ENCODE results near the gene PHTF2.
"Not testable (repeated sequence)": the region's sequence is repeated elsewhere in the genome, so short reads cannot be mapped to it uniquely, and the experiment has no call there.

Gene PHTF2

DNA sequence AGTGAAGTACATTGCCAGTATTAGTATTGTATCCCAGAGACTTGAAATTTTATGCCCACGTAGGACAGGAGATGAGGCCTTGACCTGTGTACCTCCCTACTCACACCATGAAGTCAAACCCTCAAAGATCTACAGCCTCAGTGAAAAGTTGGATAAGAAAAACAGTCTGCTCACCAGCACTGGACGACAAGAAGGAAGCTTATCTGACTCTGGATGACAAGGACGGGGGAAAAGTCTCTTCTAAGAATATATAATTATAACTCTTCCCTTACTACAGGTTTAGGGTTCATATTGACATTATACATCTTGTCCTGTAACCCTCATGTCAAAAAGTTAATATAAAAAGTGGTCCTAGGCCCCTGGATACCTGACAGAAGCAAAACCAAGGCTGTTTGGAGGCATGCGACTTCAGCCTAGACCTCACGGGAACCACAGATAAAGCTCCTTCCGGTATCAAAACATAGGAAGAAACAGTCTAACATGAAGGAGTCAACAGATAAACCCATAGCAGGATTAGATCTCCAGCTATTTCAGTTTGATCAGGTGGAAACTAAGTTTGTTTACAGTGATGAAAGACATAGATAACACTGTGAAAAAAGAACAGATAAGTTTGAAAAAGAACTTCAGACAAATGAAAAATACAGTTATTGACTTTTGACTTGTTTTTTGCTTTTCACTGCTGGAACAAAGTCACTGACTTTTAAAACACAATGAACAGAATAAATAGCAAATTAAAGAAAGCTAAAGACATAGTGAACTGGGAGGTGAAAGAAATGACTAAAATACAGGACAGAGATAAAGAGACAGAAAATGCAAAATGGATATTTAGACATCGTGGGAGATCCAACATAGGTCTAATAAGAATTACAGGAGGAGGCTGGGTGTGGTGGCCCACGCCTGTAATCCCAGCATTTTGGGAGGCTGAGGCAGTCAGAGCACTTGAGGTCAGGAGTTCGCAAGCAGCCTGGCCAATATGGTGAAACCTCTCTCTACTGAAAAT, 145.9 kb downstream of the PHTF2 start:
- DNase-seq, result no peak

DNA sequence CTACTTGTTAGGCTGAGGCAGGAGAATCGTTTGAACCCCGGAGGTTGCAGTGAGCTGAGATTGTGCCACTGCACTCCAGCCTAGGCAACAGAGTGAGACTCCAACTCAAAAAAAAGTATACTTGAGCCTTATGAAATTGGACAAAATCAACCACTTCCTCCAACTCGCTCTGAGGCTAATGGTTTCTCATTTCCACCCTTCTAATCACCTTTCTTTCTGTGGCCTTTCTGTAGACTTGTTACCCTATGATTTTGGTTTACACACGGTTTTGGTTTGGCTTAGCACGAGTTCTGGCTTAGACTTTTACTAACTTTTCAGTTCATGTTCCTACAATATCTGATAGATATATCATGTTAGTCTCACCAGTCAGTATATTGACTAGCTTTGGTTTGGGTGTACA, 152.0 kb downstream of the PHTF2 start:
- DNase-seq, result no peak

DNA sequence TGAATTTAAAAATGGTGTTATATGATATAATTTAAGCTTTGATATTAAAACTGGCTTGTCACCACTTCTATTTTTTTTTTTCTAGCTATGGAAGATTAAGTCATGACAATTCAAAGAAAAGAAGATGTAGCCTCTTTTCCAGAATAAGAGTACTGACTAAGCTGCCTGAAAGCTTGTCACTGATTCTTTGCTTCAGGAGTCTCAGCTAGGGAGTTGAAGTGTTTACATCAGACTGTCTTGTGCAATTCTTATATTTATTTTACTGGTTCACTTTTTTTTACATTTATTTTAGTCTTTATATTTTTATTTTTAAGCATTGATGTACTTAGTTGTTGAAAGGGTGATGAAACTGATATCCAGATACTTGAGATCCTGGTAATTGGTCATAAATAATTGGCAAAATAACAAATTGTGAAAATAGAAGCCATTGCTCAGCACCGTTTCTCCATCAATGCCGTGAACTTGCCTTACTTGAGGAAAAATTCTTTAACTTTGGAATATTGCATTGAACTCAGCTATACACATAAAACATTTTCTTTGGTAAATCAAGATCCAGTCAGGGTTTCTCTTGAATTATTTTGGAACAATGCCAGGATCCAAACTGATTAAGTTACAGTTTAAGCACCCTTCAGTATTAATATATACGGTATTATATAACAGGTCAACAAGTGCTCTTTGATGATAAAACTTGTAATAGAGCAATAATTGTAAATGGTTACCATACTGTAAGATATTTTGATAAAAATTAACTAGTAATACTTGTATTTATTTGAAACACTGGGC, 156.4 kb downstream of the PHTF2 start:
- DNase-seq, result no peak

DNA sequence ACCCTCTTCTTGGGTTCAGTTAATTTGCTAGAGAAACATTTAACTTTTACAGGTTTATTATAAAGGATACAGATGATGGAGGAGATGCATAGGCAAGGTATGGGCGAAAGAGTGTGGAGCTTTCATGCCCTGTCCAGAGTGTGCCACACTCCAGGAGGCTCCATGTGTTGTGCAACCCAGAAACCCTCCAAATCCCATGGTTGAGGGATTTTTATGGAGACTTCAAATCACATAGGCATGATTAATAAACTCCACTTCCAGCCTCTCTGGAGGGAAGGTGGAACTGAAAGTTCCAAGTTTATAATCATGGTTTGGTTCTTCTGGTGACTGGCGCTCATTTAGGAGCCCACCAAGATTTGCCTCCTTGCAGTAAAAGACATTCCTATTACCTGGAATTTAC, 159.9 kb downstream of the PHTF2 start:
- no peak for DNase-seq

DNA sequence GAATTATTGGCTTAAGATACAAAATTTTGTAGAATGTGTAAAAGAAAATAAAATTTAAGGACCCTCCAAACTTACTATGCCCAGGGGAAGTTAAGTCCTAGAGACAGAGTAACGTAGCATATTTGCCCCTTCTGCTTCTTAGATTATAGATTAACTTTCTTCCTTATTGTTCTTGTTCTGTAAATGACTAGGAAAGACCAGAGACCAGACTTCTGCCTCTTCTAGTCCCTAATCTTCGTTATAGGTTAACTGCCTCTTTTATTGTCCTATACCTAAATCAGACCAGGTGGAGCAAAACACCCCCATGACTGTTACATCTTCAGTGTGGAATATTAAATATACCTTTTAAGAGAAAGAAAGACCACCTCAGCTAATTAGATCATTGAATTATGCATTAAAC, 160.5 kb downstream of the PHTF2 start:
- no peak for DNase-seq

DNA sequence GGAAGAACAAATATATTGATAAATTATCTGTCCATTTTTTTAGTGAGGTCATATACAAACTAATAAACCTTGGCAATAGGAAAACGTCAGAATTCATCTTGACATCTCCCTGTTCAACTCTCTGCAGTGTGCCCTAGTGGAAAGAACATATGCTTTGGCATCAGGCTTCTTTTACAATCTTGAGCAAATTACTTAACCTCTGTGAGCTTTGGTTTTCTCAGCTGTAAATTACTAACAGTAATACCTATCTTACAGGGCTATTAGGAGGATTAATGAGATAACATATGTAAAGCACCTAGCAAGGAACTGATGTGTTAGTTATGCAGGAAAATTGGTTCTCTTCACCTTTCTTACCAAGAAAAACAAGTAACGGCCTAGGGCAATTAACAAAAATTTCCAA, 161.8 kb downstream of the PHTF2 start:
- no peak for DNase-seq

DNA sequence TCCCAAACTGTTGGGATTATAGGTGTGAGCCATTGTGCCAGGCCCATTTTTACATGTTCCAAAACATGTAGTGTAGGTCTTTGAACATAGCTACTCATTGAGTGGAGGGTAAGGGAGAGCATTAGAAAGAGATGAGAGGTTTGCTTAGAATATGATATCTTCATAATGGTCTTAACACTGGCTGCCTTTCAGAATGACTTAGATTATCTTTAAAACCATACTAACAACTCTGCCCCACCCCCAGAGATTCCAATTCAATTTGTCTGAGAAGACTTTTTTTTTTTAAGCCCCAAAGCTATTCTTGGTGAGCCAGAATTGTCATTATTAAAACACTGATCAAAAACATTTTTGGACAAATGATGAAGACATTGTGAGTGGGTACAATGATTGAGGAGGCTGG, 168.9 kb downstream of the PHTF2 start:
- DNase-seq, result no peak

DNA sequence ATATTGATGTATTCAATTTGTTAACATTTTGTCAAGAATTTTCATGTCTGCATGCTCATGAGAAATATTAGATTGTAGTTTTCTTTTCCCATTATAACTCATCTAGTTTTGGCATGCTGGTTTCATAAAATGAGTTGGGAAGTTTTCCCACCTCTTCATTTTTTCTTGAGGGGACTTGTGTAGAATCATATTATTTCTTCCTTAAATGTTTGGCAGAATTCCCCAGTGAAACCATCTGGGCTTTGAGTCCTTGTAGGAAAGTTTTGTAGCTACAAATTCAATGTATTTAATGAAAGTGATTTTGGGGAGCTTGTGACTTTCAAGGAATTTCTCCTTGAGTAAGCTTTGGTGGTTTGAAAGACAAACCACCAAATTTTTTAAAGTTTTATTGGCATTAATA, 173.2 kb downstream of the PHTF2 start:
- DNase-seq, result no peak

DNA sequence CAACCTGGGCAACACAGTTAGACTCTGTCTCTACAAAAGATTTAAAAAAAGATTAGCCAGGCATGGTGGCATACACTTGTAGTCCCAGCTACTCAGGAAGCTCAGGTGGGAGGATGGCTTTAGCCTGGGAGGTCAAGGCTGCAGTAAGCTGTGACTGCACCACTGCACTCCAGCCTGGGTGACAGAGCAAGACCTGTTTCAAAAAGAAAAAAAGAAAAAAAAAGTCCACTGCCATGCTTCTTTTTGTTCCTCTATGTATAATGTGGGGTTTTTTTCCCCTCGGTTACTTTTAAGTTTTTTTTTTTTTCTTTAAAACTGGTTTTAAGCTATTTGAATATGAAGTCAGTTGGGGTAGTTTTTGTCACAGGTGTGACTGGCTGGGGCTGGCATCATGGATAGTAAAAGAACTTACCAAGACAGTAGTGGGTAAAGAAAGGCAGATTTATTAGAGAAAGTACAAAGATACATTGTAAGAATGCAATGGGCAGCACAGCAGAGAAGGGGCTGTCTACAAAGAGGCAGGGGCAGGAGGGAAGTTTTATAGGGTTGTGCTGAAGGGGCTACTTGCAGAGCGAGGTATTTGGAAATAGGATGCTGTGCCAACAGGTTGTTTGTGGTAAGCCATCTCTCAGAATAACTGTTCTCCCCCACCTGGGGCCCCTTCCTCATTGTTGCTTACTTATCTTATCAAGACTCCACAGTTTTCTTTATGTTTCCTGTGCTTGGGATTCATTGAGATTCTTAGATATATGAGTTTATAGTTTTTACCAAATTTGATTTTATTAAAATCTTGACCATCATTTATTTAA, 177.3 kb downstream of the PHTF2 start:
- no peak for DNase-seq

DNA sequence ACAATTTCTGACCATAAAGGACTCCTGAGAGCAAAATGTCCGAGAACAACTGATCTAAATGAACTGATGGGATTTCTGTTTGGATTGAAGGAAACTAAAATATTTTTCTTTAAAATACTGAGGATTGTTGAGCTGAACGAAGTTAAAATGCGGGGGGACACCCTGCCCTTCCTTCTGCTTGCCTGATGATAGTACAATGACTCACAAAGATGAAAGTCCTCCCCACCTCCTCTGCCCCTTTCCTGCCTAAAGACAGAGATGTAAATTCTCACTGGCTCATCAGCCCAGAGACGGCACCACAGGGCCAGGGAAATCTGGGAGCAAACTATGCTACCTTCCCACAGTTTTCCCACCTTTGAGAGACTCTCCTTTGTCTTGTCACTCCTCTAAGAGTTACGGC, 180.6 kb downstream of the PHTF2 start:
- DNase-seq, result no peak

DNA sequence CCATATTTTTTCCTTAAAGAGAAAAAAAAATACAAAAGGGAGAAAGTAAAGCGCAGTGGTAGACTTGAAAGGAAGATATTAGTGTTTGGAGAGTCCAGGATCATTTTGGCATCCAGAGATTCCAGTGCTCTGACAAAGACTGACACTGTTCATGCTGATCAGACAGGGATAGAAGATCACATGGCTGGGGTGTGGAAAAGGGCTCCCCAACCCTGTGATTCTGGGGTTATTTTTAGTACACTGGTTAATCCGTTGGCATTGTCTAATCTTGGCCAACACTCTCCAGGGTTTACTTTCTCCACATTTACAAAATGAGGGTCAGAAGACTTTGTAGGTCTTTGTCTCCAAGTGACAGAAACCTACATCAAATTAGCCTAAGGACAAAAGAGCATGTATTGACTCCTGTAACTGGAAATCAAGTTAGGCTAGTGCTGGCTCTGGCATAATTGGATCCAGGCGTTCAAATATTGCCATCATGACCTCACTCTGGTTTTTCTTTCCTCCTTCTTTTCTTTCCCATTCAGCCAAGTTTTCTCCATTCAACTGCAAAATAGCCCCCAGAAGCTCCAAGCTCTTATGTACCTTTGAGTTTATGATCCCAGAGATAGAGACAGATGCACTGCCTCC, 181.6 kb downstream of the PHTF2 start:
- DNase-seq, result no peak

DNA sequence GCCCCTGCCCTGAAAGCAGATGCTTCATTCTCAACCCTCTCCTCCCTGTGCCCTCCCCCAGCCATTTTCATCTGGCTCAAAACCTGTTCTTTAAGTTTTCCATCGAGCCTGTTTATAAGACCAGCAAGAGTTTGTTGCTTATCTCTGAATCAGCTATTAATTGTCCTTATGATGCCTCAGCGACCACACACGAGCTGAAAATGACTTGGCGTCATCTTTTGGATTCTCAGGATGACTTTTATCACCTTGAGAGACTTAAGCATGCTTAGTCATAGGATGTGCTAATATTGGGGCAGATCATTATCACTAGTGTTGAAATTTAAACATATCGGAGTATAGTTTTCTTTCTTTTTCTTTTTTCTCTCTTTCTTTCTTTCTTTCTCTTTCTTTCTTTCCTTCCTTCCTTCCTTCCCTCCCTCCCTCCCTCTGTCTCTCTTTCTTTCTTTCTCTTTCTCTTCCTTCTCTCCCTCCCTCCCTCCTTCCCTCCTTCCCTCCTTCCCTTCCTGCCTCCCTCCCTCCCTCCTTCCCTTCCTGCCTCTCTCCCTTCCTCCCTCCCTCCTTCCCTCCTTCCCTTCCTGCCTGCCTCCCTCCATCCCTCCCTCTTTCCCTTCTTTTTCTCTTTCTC, 184.5 kb downstream of the PHTF2 start:
- no peak for DNase-seq

DNA sequence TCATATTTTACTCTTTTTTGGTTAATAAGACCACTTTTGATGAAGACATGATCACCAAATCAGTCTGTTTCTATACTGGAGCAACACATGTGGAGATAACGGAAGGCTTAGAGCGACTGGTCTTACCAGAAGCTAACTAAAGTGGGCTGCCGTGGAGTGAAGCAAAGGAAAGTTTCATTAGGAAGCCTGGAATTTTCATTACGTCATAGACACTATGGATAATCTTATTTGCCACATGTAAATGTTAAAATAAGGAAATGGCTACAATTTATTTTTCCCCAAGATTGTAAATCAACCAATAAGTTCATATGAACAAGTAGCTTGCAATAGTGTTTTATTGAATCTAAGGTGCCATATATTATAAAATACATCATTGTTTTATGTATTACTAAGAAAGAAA, 185.4 kb downstream of the PHTF2 start:
- DNase-seq, result no peak

DNA sequence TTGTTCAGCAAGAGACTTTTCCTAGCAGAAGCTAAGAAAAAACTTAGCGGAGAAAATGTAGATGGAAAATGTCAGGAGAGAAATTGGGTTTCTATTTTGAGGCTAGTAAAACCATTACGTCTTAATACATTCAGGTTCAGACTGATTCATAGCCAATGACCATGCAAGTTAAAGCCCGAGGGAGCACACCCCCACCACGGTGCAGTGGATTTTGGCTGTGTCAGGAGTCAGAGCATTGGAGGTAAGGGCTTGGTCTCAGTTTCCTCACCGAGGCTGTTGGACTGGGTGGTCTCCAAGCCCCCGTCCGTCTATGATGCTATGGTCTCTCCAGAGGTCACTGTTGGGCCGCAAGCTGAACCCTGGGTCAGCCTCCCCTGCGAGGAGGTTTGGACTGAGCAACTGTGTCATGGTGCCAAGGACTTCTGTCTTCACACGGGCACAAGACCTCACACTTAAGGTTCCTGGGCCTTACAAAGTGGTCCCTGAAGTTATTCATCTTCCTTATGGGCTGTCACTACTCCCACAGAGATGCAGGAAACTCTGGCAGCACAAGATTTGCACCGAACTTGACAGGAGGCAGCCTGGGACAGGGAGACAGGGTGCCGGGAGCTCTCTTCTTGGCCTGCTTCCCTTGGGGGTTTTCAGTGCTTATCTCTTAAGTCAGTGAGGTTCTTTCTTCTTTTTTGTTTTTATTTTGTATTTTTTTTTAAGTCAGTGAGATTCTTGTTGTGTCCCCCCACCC, 186.8 kb downstream of the PHTF2 start:
- DNase-seq, result no peak

DNA sequence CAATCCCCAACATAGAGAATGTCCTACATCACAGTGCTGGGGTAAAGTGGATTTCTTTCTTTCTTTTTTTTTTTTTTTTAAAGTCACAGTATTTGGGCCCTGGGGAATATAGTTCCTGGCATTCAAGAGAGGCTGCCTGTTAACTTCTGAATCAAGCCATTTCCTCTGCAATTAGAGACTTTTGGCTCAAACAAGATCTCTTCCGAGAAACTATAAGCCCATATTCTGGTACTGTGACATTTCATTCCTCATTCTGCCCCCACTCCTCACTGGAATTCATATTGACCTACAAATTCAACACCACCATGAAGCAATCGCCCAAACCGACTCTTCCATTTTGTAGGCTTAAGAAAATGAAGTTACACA, 187.4 kb downstream of the PHTF2 start:
- DNase-seq, result no peak

DNA sequence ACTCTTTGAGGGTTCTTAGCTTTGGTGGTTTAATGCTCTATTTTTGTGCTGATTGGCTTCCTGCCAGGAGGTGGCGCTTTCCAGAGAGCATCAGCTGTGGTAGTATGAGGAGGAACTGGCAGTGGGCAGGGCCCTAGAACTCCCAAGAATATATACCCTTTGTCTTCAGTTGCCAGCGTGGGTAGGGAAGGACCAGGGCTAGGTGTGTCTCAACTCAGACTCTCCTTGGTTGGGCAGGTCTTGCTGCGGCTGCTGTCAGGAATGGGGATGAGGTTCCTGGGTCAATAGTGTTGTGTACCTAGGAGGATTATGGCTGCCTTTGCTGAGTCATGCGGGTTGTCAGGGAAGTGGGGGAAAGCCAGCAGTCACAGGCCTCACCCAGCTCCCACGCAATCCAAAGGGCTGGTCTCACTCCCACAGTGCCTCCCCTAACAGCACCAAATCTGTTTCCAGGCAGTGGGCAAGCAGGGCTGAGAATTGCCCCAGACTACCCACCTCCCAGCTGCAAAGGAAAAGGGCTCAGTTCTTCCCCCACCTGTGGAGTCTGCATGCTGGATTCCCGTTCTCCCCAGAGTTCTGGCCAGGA, 191.5 kb downstream of the PHTF2 start:
- DNase-seq, result peak; percentile 54

DNA sequence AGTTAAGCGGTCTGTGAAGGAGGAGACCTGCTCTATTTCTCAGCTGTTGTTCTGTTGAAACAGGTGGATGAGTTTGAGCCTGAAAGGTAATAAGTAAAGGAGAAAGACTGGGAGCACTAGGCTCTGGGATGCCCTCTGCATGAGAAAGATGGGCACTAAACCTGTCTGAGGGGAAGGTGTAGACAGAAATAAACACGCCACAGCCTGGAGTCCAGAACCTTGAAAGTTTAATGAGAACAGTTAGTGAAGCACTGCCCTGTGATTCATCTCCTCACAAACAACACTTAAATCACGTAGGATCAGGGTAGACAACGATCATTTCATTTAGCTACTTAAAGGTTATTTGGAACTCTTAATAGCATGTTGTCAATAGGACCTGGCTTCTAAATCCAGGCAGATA, 193.1 kb downstream of the PHTF2 start:
- DNase-seq, result no peak

DNA sequence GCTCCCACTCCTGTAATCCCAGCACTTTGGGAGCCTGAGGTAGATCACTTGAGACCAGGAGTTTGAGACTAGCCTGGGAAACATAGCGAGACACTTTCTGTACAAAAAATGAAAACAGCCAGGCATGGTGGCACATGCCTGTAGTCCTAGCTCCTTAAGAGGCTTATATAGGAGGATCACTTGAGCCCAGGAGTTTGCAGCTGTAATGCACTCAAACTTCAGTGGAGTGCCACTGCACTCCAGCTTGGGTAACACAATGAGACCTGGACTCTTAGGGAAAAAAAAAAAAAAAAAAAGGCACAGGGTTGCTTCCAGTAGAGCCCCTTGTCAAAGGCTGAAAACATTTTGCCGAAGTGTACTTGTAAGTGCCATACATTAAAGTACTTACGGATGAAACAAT, 195.3 kb downstream of the PHTF2 start:
- DNase-seq, result no peak

DNA sequence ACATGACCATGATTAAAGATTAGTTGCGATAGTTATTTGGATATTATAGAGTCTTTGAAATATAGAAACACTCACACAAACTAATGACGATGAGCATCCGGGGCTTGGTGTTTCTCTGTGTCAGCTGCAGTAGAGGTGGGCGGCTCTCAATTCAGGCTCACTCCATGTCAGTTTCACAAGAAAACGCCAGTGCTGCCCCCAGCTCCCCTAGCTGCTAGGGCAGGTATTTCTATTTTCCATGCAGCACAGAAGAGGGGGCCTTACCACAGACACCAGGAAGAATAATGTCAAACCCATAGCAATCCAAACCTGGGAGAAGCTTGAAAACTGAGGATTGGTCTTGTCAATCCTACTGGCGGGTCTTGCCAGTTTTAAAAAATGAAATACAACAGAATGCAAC, 197.1 kb downstream of the PHTF2 start:
- DNase-seq, result no peak

DNA sequence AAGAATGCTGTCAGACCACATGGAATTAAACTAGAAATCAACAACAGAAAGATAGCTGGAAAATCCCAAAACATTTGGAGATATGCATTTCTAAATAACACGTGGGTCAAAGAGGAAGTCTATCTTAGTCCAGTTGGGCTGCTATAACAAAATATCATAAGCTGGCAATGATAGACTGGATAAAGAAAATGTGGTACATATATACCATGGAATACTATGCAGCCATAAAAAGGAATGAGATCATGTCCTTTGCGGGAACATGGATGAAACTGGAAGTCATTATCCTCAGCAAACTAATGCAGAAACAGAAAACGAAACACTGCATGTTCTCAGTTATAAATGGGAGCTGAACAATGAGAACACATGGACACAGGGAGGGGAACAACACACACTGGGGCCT, 200.6 kb downstream of the PHTF2 start:
- DNase-seq, result not testable (repeated sequence)

DNA sequence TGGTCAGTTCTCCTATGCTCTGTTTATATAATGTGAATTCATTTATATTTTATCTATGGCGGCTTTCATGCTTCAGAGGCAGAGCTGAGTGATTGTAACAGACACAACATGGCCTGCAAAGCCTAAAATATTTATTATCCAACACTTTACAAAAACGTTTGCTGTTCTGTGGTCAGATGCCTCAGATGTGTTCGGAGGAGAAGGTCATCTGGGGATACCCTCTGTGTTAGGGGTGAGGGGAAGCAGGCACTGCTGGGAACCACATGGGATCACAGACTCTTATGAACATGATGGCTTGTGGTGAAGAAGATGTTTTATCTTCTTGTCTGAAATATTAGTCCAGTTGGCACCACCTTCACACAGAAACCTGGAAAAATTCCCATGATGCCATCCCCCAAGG, 203.4 kb downstream of the PHTF2 start:
- no peak for DNase-seq

All from RPMI8226 (cell line).